D341Med (cell line): ENCODE results near the gene DYNC1I1.

Experiments used
- DNase-seq: peaks from one replicate; pipeline ENCODE4 v3.0.0; 2012; ENCODE audit warnings: low spot score

DYNC1I1 gene

GRCh38 chr7:96085953-96086352 lies 313.6 kb downstream of the DYNC1I1 start:
- DNase-seq, result no peak

GRCh38 chr7:96088579-96088978 lies 316.2 kb downstream of the DYNC1I1 start:
- no peak for DNase-seq

- no peak for DNase-seq
Measured at GRCh38 chr7:96089511-96089910, 317.2 kb downstream of the DYNC1I1 start.

- DNase-seq, result no peak
Measured at GRCh38 chr7:96090756-96091155, 318.4 kb downstream of the DYNC1I1 start.

- no peak for DNase-seq
Measured at GRCh38 chr7:96093435-96093834, 321.1 kb downstream of the DYNC1I1 start.

GRCh38 chr7:96097835-96098234 lies 325.5 kb downstream of the DYNC1I1 start:
- DNase-seq, result no peak

GRCh38 chr7:96100737-96101136 lies 328.4 kb downstream of the DYNC1I1 start:
- no peak for DNase-seq

GRCh38 chr7:96102096-96102811 lies 329.9 kb downstream of the DYNC1I1 start:
- DNase-seq, result no peak

GRCh38 chr7:96104984-96105383 lies 332.6 kb downstream of the DYNC1I1 start:
- no peak for DNase-seq

- no peak for DNase-seq
Measured at GRCh38 chr7:96111405-96111804, 339.1 kb downstream of the DYNC1I1 start.

GRCh38 chr7:96114190-96114589 lies 341.8 kb downstream of the DYNC1I1 start:
- no peak for DNase-seq

- no peak for DNase-seq
Measured at GRCh38 chr7:96116173-96116572, 343.8 kb downstream of the DYNC1I1 start.

- no peak for DNase-seq
Measured at GRCh38 chr7:96118449-96119001, 346.2 kb downstream of the DYNC1I1 start.

GRCh38 chr7:96120445-96121225 lies 348.3 kb downstream of the DYNC1I1 start:
- no peak for DNase-seq

GRCh38 chr7:96121752-96122151 lies 349.4 kb downstream of the DYNC1I1 start:
- DNase-seq, result no peak

GRCh38 chr7:96122746-96123145 lies 350.4 kb downstream of the DYNC1I1 start:
- no peak for DNase-seq

- DNase-seq, result no peak
Measured at GRCh38 chr7:96126382-96126781, 354.0 kb downstream of the DYNC1I1 start.

GRCh38 chr7:96127746-96128145 lies 355.4 kb downstream of the DYNC1I1 start:
- DNase-seq, result no peak

- DNase-seq, result no peak
Measured at GRCh38 chr7:96131525-96131924, 359.2 kb downstream of the DYNC1I1 start.

- DNase-seq, result no peak
Measured at GRCh38 chr7:96135241-96135640, 362.9 kb downstream of the DYNC1I1 start.

GRCh38 chr7:96136600-96137239 lies 364.4 kb downstream of the DYNC1I1 start:
- no peak for DNase-seq

- no peak for DNase-seq
Measured at GRCh38 chr7:96143495-96144259, 371.3 kb downstream of the DYNC1I1 start.
